OCI-LY1 (cell line): ENCODE measurements around the gene WNT8A.

ENCODE experiments used
- H2AFZ ChIP-seq: fragments of 200-600 bp; sonication (generic), shearing (Covaris generic); 2 replicates; pipeline ENCODE4 v1.6.0; 2014; ENCODE audit warnings: antibody characterized with exemption, mild to moderate bottlenecking, low read length
- H3F3A ChIP-seq: fragments of 200-600 bp; sonication (generic), shearing (Covaris generic); 2 replicates; pipeline ENCODE4 v1.6.0; 2014; ENCODE audit warnings: mild to moderate bottlenecking, antibody characterized with exemption, low read length, moderate library complexity; ENCODE audit not compliant: insufficient read depth
- H3K27ac ChIP-seq: fragments of 200-600 bp; sonication (generic); 2 replicates; pipeline ENCODE4 v1.5.1; 2014; ENCODE audit warnings: low read length, mixed run types, mild to moderate bottlenecking, low read depth; ENCODE audit not compliant: poor library complexity, severe bottlenecking
- H3K27me3 ChIP-seq: fragments of 200-600 bp; sonication (generic); 2 replicates; pipeline ENCODE4 v1.6.0; 2014; ENCODE audit warnings: antibody characterized with exemption, mild to moderate bottlenecking, low read length, moderate library complexity; ENCODE audit not compliant: insufficient read depth
- H3K36me3 ChIP-seq: fragments of 200-600 bp; sonication (generic); 2 replicates; pipeline ENCODE4 v1.6.1; 2014; ENCODE audit warnings: mild to moderate bottlenecking, antibody characterized with exemption, low read length, moderate library complexity, mixed read lengths; ENCODE audit not compliant: insufficient read depth
- H3K4me1 ChIP-seq: fragments of 200-600 bp; sonication (generic); 2 replicates; pipeline ENCODE4 v1.5.1; 2014; ENCODE audit warnings: mild to moderate bottlenecking, low read length, moderate library complexity; ENCODE audit not compliant: insufficient read depth, severe bottlenecking
- H3K4me2 ChIP-seq: fragments of 200-600 bp; sonication (generic), shearing (Covaris generic); 2 replicates; pipeline ENCODE4 v1.6.1; 2014; ENCODE audit warnings: low read length
- H3K4me3 ChIP-seq: fragments of 200-600 bp; sonication (generic); 2 replicates; pipeline ENCODE4 v1.5.1; 2014; ENCODE audit warnings: low read length, low read depth, mild to moderate bottlenecking, mixed read lengths; ENCODE audit not compliant: poor library complexity, severe bottlenecking
- H3K79me2 ChIP-seq: fragments of 200-600 bp; shearing (Covaris generic); 2 replicates; pipeline ENCODE4 v1.6.1; 2016; ENCODE audit warnings: mixed run types, low read length, mixed read lengths; ENCODE audit not compliant: insufficient read depth
- H3K9ac ChIP-seq: fragments of 200-600 bp; sonication (generic), shearing (Covaris generic); 2 replicates; pipeline ENCODE4 v1.6.1; 2014; ENCODE audit warnings: mild to moderate bottlenecking, low read length, mixed read lengths
- H3K9me2 ChIP-seq: fragments of 200-600 bp; sonication (generic), shearing (Covaris generic); 2 replicates; pipeline ENCODE4 v1.6.1; 2014; ENCODE audit warnings: low read depth, mild to moderate bottlenecking, low read length, mixed read lengths
- H3K9me3 ChIP-seq: fragments of 200-600 bp; shearing (Covaris generic); 2 replicates; pipeline ENCODE4 v1.6.1; 2014; ENCODE audit warnings: low read length, mixed read lengths
- H4K20me1 ChIP-seq: fragments of 200-600 bp; sonication (generic), shearing (Covaris generic); 2 replicates; pipeline ENCODE4 v1.6.0; 2016; ENCODE audit warnings: mild to moderate bottlenecking, low read length; ENCODE audit not compliant: insufficient read depth
- CTCF ChIP-seq: fragments of 200-600 bp; sonication (generic), shearing (Covaris generic); IDR thresholded peaks from 2 replicates; pipeline ENCODE4 v1.5.1; 2017; ENCODE audit warnings: mild to moderate bottlenecking, antibody characterized with exemption, low read length, moderate library complexity, mixed read lengths
- EZH2 ChIP-seq: fragments of 200-600 bp; sonication (generic), shearing (Covaris generic); IDR thresholded peaks from 2 replicates; pipeline ENCODE4 v1.8.0; 2017; ENCODE audit warnings: borderline replicate concordance, mixed run types, mild to moderate bottlenecking, antibody characterized with exemption, low read length, moderate library complexity, mixed read lengths

WNT8A gene

DNA sequence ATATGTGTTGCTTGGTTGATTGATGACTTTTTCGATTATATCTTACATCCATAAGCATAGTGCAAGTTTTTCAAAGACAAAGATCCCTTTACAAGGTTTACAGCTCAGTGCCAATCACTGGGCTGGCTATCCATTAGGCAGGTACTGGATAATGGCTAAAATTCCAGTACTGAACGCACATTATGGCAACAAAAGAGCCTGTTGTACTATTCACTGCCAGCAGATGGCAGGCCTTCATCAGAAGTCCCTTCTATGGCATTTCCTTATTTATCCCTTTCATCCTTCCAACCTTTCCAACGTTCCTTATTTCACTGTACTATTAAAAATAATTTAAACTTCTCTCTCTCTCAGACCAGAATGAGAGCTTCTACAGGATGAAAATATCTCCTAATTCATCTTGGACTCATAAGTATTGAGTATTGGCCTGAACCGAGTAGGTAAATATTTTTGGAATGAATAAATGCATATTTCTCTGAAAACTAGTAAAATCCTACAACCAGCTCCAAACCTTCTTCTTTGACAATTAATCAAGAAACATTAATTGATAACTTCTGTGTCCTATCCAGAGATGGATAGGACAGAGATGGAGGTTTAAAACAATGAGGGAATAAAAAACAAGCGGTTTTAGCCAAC lies 6.7 kb upstream of the WNT8A start:
- peaks cover 17% of the 10 kb centered on the region for H3K4me1 ChIP-seq
- no peak overlapping the region for H3K4me2 ChIP-seq
- TF ChIP-seq CTCF (peak; percentile 89), EZH2 (no peak)
- no peaks in the 10 kb centered on the region for H3K36me3 ChIP-seq
- no peak overlapping the region for H3K27ac ChIP-seq
- H4K20me1 ChIP-seq = no peaks in the 10 kb centered on the region
- no peak overlapping the region for H3K4me3 ChIP-seq
- no peak overlapping the region for H3K9ac ChIP-seq
- no peaks in the 10 kb centered on the region for H3K9me2 ChIP-seq
- H3K9me3 ChIP-seq = no peaks in the 10 kb centered on the region
- H2AFZ ChIP-seq = no peak overlapping the region
- H3F3A ChIP-seq = no peaks in the 10 kb centered on the region; the same call in 1 of the 2 replicates
- H3K79me2 ChIP-seq = no peaks in the 10 kb centered on the region
- no peaks in the 10 kb centered on the region; the same call in 1 of the 2 replicates for H3K27me3 ChIP-seq

DNA sequence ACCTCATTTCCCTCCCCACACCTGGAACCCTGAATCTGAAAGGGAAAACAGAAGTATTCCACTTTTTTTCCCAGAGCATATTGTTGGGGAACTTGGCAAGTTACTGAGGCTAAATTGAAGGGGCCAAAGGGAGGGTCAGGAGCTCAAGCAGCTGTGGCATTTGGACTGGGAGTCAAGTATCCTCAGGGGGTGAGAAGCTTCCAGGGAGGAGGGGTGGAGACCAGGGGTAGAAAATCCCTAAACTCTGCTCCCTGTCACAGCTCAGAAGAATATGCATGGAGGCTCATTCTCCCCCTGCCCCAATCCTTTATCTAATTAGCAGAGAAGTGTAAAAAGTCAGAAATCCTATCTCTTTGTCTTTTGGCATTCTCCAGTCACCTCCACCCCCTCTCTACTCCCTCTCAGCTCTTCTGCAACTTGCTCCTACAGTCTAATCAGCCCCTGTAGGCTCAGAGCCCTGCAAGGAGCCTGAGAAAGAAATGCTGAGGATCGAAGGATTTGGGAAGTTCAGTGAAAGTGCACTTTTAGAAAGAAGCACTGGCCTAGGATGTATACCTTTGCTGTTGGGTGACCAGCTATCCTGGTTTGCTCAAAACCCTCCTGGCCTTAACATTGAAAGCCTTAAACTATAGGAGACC lies 5.7 kb upstream of the WNT8A start:
- Histone ChIP-seq H3K9me2 (no peaks in the 10 kb centered on the region), H2AFZ (no peak overlapping the region), H3K79me2 (no peaks in the 10 kb centered on the region), H3K36me3 (no peaks in the 10 kb centered on the region), H3K4me1 (peaks cover 17% of the 10 kb centered on the region), H3K27me3 (no peaks in the 10 kb centered on the region; the same call in 1 of the 2 replicates), H3K4me3 (no peak overlapping the region), H3K4me2 (no peak overlapping the region), H3K9ac (no peak overlapping the region), H4K20me1 (no peaks in the 10 kb centered on the region), H3F3A (no peaks in the 10 kb centered on the region), H3K27ac (no peak overlapping the region), H3K9me3 (no peaks in the 10 kb centered on the region)
- TF ChIP-seq CTCF = no peak
- no peak for TF ChIP-seq EZH2

- Histone ChIP-seq H3K4me2 (no peak overlapping the region), H3K9me3 (no peaks in the 10 kb centered on the region), H4K20me1 (no peaks in the 10 kb centered on the region), H3K27me3 (no peaks in the 10 kb centered on the region), H3K4me1 (peaks cover 17% of the 10 kb centered on the region), H3F3A (no peaks in the 10 kb centered on the region), H3K9me2 (no peaks in the 10 kb centered on the region), H3K4me3 (no peak overlapping the region), H3K36me3 (no peaks in the 10 kb centered on the region), H3K27ac (no peak overlapping the region), H3K9ac (no peak overlapping the region), H2AFZ (no peak overlapping the region), H3K79me2 (no peaks in the 10 kb centered on the region)
- TF ChIP-seq EZH2 = no peak
- peak; percentile 24; the same call in 1 of the 2 replicates for TF ChIP-seq CTCF
These were observed 1.8 kb upstream of the WNT8A start for GRCh38 chr5:138082033-138082432.
